Suppressor macrophage treated with lipopolysaccharide for 1 hour (primary cell): Measurements from ENCODE around the gene DTX3.
A peak's percentile ranks its signal among the peaks of the same experiment; 100 is the strongest.
"Not testable (repeated sequence)": the region's sequence is repeated elsewhere in the genome, so short reads cannot be mapped to it uniquely, and the experiment has no call there.

ENCODE experiments used
- DNase-seq, 3 donors: peaks; one replicate each; pipeline ENCODE4 v3.0.0-alpha.2; 2020 to 2022

The DTX3 gene

GRCh38 chr12:57632958-57633840, 28.6 kb downstream of the DTX3 start, which contains the start of gene B4GALNT1:
Gene B4GALNT1 (minus strand): TSS chr12:57633201. CDS start chr12:57632132, 1,069 bp downstream.
- peak; percentile 65 to 86 (median 77) for DNase-seq

GRCh38 chr12:57636731-57637130, 32.1 kb downstream of the DTX3 start:
- not testable (repeated sequence) for DNase-seq

- no peak for DNase-seq
Observed at GRCh38 chr12:57637364-57637763, 32.7 kb downstream of the DTX3 start.

- DNase-seq, result no peak
Observed at GRCh38 chr12:57638096-57638495, 33.5 kb downstream of the DTX3 start.

GRCh38 chr12:57640175-57641042, 35.8 kb downstream of the DTX3 start:
- DNase-seq, result no peak

GRCh38 chr12:57641699-57642442, 37.2 kb downstream of the DTX3 start:
- DNase-seq, result no peak

GRCh38 chr12:57645990-57646658, 41.5 kb downstream of the DTX3 start:
- DNase-seq, result not testable (repeated sequence)

GRCh38 chr12:57646659-57647049, 42.0 kb downstream of the DTX3 start:
- not testable (repeated sequence) for DNase-seq

- no peak for DNase-seq
Observed at GRCh38 chr12:57654042-57654441, 49.4 kb downstream of the DTX3 start.

- no peak for DNase-seq
Observed at GRCh38 chr12:57655541-57656240, 51.1 kb downstream of the DTX3 start.

GRCh38 chr12:57656408-57656807, 51.8 kb downstream of the DTX3 start:
- DNase-seq, result not testable (repeated sequence)

GRCh38 chr12:57657744-57658143, 53.1 kb downstream of the DTX3 start:
- DNase-seq, result no peak

GRCh38 chr12:57658890-57659289, 54.3 kb downstream of the DTX3 start:
- no peak for DNase-seq
